LHCN-M2 (cell line): ENCODE results near the gene LPIN2. TPM values are rescaled to one million over a fixed set of nuclear protein-coding genes. Genes with fewer than 3 reads are reported as not detected.
"Not testable (repeated sequence)": the region's sequence is repeated elsewhere in the genome, so short reads cannot be mapped to it uniquely, and the experiment has no call there.

Experiments
- DNase-seq: peaks from one replicate; pipeline ENCODE4 v3.0.0-alpha.2; 2012; ENCODE audit warnings: low read depth
- polyA plus RNA-seq: library from polyadenylated mRNA; unstranded; fragments of >200 nt; gene quantifications from one replicate; pipeline ENCODE4 v1.2.1, GENCODE V29; 2012; ENCODE audit warnings: missing spikeins
- total RNA-seq: library from RNA; depleted of rRNA; stranded (reverse); fragments of >200 nt; gene quantifications from 2 replicates; pipeline ENCODE4 v1.2.3, GENCODE V29; 2014; rRNA removed

The LPIN2 gene, protein sequence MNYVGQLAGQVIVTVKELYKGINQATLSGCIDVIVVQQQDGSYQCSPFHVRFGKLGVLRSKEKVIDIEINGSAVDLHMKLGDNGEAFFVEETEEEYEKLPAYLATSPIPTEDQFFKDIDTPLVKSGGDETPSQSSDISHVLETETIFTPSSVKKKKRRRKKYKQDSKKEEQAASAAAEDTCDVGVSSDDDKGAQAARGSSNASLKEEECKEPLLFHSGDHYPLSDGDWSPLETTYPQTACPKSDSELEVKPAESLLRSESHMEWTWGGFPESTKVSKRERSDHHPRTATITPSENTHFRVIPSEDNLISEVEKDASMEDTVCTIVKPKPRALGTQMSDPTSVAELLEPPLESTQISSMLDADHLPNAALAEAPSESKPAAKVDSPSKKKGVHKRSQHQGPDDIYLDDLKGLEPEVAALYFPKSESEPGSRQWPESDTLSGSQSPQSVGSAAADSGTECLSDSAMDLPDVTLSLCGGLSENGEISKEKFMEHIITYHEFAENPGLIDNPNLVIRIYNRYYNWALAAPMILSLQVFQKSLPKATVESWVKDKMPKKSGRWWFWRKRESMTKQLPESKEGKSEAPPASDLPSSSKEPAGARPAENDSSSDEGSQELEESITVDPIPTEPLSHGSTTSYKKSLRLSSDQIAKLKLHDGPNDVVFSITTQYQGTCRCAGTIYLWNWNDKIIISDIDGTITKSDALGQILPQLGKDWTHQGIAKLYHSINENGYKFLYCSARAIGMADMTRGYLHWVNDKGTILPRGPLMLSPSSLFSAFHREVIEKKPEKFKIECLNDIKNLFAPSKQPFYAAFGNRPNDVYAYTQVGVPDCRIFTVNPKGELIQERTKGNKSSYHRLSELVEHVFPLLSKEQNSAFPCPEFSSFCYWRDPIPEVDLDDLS
- total RNA-seq: 38.9 and 42.0 TPM in 2 replicates
- 14.4 TPM for polyA plus RNA-seq

DNA sequence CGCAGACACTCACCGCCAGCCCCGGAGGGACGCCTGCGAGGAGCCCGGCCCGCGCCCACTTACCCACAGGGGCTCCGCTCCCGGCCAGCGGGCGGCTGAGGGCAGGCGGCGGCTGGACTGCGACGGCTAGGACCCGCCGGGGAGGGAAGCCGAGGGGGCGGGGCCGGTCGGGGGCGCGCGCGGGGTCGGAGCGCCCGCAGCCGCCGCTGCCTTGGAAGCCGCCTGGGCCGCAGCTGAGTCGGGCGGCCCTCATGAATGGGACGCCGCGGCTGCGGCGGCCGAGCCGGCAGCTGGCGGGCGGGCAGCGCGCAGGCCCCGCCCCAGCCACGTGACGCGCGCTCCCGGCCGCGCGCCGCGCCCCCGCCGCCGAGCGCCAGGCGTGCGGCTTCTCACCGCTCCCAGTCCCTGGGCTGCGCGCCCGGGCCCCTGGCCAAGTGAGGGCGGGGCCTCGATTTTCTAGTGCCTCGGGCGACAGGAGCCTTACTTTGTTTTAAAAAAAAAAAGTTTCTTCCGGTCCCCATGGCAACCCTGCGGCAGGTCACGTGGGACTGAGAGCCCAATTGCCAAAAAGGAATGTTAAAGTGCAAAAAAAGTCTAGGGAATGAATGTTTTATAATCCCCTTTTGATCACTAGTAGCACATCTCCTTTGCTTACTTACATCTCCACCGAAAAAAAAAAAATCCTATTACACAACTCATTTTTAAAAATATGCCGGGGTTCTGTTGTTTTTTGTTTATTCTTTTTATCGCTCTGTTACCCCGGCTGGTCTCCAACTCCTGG is at the start of gene LPIN2:
TSS of gene LPIN2 (minus strand) at position 121 of the 781 bp plus-strand sequence. CDS start 52,304 bp downstream, outside the sequence.
- DNase-seq: peak; percentile 97

DNA sequence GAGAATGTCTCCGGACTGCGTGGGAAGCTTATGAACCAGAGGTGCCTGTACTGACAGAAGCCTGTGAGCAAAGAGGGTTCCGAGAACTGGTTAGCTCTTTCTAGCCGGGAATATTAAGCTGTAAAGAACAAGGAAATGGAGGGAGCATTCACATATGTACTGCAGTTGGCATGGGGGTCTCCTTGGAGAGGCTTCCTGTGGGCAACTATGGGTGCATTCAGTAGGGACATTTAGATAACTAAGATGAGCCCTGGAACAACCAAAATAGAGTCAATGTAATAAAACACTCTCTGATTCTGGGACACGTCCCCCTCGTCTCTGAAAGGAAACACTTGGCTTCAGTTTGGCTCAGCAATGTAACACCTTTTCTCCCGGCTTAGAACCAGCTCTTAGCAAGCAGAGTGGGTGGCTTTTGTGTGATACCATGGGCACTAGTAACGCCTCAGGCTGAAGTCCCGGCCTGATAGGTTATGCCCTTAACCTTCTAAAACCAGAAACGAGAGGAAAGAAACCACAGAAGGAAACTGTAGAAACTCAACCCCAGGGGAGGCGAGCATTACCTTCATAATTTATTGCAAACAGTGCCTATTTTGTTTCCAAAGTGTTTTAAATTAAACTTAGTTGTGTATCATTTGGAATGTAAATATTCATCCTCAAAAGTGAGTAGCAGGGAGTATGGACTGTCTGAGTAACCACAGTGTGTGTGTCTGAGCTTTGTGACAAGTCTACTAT is 48.8 kb upstream of the LPIN2 start:
- DNase-seq: no peak

DNA sequence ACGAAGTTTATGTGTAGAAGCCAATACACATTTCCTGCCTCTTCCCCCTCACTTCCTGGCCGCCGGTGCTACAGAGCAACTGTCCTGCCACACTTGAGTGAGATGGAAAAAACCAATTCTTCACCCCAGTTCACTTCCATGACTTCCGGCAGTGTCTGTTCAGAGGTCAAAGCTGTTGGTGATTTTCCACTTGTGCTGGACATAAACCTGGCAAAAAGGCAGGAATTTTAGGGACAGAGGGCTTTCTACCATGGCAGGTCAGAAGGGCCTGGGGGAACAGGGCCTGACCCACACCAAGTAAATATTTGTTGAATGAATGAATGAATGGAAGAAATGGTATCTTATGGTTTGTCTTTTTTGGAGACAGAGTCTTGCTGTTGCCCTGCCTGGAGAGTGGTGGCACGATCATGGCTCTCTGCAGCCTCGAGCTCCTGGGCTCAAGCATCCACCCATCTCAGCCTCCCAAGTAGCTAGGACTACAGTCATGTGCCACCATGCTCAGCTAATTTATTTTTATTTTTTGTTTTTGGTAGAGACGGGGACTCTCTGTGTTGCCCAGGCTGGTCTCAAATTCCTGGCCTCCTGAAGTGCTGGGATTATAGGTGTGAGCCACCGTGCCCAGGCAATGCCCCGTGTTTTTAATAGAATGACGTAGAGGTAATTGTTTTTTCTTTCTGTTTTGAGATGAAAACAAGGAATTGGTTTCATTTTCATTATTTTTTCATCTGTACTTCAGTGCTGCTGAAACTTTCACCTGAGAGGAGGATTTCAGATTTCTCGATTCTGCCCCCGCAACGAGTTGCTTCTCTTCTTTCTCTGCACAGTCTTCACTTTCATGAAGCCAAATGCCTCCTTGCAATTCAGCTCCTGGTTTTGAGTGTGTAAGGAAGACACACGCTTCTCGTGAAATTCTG is 48.0 kb upstream of the LPIN2 start:
- DNase-seq: no peak

DNA sequence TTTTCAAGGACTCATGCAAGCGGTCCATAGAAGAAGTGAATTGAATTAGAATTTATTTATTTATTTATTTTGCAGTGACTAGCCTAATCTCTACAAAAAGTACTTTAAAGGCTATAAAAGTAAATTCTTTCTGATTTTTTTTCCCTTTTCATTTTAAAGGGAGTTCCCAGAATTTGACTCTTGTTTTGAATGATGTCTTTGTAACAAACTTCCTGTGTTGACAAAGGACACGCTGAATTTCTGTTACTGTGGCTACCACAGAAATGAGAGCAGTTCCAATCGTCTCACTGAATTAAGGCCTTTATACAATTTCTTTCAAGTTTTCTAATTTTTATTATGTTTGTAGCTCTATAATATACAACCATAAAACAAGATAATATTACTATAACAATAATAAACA is 46.3 kb upstream of the LPIN2 start:
- no peak for DNase-seq

DNA sequence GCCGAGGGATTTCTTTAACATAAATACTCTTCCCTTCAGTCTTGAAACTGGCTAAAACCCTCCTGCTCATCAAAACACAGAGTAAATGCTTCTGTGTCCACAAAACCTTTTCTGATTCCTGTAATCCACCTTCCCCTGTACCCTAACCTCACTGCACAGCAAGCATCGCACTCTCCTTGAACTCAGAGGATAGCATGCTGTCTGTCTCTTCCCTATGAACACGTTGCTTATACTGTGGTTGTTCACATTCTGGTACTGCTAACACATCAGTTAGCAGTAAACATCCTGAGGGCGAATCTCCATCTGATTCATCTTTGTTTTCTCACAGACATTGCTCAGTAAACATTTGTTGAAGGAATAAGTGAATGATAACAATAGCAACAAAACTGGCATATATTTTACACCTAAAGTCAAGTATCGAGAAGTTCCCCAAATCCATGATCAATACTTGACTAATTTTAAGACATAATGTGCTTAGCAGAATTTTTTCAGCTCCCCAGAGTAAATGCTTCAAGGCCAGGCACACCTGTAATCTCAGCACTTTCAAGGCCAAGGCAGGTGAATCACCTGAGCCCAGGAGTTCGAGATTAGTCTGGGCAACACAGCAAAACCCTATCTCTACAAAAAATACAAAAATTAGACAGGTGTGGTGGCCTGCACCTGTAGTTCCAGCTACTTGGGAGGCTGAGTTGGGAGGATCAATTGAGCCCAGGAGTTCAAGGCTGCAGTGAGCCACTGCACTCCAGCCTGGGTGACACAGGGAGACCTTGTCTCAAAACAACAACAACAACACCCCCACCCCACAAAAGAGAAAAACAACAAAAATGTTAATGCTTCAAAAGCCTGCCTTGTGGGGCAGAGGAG is 45.6 kb upstream of the LPIN2 start:
- no peak for DNase-seq

DNA sequence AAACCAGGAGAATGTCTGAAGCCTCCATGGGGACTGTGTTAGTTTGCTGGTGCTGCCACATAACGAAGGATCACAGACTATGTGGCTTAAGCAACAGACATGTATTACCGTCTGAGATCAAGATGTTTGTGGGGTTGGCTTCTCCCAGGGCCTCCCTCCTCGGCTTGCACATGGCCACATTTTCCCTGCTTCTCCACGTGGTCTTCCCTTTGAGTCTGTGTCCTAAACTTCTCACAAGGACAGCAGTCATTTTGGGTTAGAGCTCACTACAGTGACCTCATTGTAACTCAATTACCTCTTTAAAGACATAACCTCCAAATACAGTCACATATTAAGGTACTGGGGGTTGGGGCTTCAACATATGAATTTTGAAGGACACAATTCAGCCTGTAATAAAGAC is 44.6 kb upstream of the LPIN2 start:
- DNase-seq: no peak

DNA sequence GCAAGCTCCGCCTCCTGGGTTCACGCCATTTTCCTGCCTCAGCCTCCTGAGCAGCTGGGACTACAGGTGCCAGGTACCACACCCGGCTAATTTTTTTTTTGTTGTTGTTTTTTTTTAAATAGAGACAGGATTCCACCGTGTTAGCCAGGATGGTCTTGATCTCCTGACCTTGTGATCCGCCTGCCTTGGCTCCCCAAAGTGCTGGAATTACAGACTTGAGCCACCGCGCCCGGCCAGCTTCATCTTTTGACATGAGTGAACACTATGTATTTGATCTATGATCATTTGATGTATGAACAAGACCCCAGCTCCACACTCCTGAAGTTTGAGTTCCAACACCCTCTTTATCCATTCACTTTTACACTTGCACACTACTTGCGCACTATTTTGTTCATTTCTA is 43.4 kb upstream of the LPIN2 start:
- DNase-seq: no peak

DNA sequence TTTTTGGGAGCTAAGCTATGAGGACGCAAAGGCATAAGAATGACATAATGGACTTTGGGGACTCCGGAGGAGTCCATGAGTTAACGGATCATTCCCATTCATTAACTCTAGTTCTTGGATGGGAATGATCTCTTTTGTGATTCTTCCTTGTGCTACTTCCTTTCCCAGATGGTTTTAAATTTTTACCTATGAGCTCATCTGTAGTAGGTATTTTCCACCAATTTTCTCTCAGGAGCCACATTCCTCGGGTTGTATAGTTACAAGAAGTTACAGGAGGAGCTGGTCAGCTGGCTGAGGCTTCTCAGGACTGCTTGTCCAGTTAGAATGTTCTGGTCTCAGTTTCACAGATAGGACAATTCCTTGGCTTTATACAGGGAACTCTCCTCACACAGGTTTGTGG is 42.9 kb upstream of the LPIN2 start:
- no peak for DNase-seq

- peak; percentile 26 for DNase-seq
These were observed 42.3 kb upstream of the LPIN2 start for GRCh38 chr18:3055186-3055728.

GRCh38 chr18:3054780-3055179 is 41.8 kb upstream of the LPIN2 start:
- DNase-seq: no peak

- DNase-seq: no peak
These were observed 41.3 kb upstream of the LPIN2 start for GRCh38 chr18:3054214-3054613.

GRCh38 chr18:3053081-3053480 is 40.1 kb upstream of the LPIN2 start:
- no peak for DNase-seq

DNA sequence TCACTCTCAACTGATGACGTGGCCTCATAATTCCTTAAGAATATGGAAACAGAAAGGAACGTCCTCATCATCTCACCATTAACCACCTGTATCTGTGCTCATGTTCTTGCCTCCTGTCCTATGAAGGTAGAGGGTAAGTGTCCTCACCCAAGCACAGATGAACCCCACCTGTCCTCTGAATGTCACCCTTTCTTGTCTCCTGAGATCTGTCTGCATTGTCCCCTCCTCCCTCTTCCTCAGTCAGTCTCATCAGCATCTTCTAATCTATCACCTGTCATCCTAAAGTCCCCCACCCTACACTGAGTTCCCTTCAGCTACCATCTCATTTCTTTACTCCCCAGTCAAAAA is 39.4 kb upstream of the LPIN2 start:
- DNase-seq: no peak

DNA sequence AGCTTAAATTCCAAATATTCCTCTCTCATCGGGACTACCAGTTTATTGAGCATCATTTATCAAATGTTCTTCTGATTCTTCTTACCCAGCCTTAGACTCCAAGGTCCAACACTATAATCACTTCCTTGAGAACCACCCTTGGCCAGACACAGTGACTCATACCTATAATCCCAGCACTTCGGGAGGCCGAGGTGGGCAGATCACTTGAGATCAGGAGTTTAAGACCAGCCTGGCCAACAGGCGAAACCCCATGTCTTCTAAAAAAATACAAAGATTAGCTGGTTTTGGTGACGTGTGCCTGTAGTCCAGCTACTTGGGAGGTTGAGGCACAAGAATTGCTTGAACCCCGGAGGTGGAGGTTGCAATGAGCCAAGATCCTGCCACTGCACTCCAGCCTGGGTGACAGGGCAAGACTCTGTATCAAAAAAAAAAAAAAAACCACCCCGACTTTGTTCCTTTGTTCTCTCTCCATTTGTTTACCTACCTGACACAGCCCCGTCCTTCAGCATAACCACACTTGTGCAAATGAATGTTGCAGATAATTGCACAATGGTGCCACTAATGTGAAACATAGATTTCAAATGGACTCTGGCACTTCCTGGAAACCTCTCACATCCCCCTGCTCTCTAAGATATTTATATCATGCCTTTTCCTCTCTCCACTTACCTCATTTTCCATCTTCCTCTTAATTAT is 38.9 kb upstream of the LPIN2 start:
- DNase-seq: no peak

- not testable (repeated sequence) for DNase-seq
These were observed 37.0 kb upstream of the LPIN2 start for GRCh38 chr18:3049897-3050454.

GRCh38 chr18:3048820-3049349 is 35.9 kb upstream of the LPIN2 start:
- DNase-seq: no peak

- DNase-seq: no peak
These were observed 35.2 kb upstream of the LPIN2 start for GRCh38 chr18:3048121-3048520.
